CD4-positive, alpha-beta T cell (primary cell): ENCODE data around the gene ZBTB46. TPM values are rescaled to one million over a fixed set of nuclear protein-coding genes. Genes with fewer than 3 reads are reported as not detected.

Experiments
- ATAC-seq: fragments of 200-7000 bp; cut with Tn5 transposase; one replicate; pipeline ENCODE4 v1.10.0; 2022; ENCODE audit warnings: mild to moderate bottlenecking; ENCODE audit not compliant: poor library complexity
- CTCF ChIA-PET: fragments of 350-600 bp; sonication (Branson Sonifier 250); formaldehyde crosslinking; loops from one replicate; lab custom pipeline; 2021; ENCODE audit warnings: antibody characterized with exemption, inconsistent platforms; lab: Charles Lee
- POLR2A ChIA-PET: fragments of 350-600 bp; sonication (Branson Sonifier 250); formaldehyde crosslinking; loops from one replicate; lab custom pipeline; 2021; ENCODE audit warnings: antibody characterized with exemption, inconsistent platforms; lab: Charles Lee
- DNase-seq, 14 experiments: peaks; one replicate each; pipeline ENCODE4 v3.0.0-alpha.2; 2013 to 2020; ENCODE audit warnings: mixed read lengths in 2 of 14
- H3K27ac ChIP-seq, 2 donors: one replicate each; pipeline versions ENCODE4 v1.5.1 to v1.7.0; 2013; ENCODE audit warnings: low read length in 2 of 2, low read depth in 1 of 2, mild to moderate bottlenecking in 1 of 2
- H3K27me3 ChIP-seq, 2 experiments: 1 replicate in 1 of 2; 2 replicates in 1 of 2; pipeline versions ENCODE4 v1.6.1 to v1.7.0; 2013; ENCODE audit warnings: low read length in 2 of 2, control low read depth in 1 of 2, mild to moderate bottlenecking in 1 of 2, moderate library complexity in 1 of 2; ENCODE audit not compliant: insufficient read depth in 2 of 2, control insufficient read depth in 1 of 2
- H3K36me3 ChIP-seq: one replicate; pipeline ENCODE4 v1.6.1; 2013; ENCODE audit warnings: low read length, control low read depth; ENCODE audit not compliant: insufficient read depth
- H3K4me1 ChIP-seq: one replicate; pipeline ENCODE4 v1.6.1; 2013; ENCODE audit warnings: low read length, control low read depth; ENCODE audit not compliant: insufficient read depth
- H3K4me3 ChIP-seq: one replicate; pipeline ENCODE4 v1.5.1; 2013; ENCODE audit warnings: mild to moderate bottlenecking, low read length, moderate library complexity
- H3K9me3 ChIP-seq, 2 experiments: 1 replicate in 1 of 2; 2 replicates in 1 of 2; pipeline versions ENCODE4 v1.6.1 to v1.7.0; 2013; ENCODE audit warnings: low read length in 2 of 2, mild to moderate bottlenecking in 2 of 2, control low read depth in 1 of 2, moderate library complexity in 1 of 2; ENCODE audit not compliant: control insufficient read depth in 1 of 2, insufficient read depth in 1 of 2
- H3K27ac Mint-ChIP-seq: one replicate; pipeline ENCODE4 v1.8.0; 2020; ENCODE audit warnings: mixed read lengths
- H3K27me3 Mint-ChIP-seq: one replicate; pipeline ENCODE4 v1.8.0; 2021; ENCODE audit warnings: mixed read lengths
- H3K36me3 Mint-ChIP-seq: one replicate; pipeline ENCODE4 v1.8.0; 2021; ENCODE audit warnings: low read depth, mixed read lengths
- H3K4me1 Mint-ChIP-seq: one replicate; pipeline ENCODE4 v1.8.0; 2021; ENCODE audit warnings: low read depth, mixed read lengths
- H3K4me3 Mint-ChIP-seq: one replicate; pipeline ENCODE4 v1.8.0; 2020; ENCODE audit warnings: mild to moderate bottlenecking, mixed read lengths
- H3K9me3 Mint-ChIP-seq: one replicate; pipeline ENCODE4 v1.8.0; 2020; ENCODE audit warnings: mixed read lengths
- CTCF ChIP-seq: fragments of 200-600 bp; IDR thresholded peaks from one replicate; pipeline ENCODE4 v1.8.0; 2022; ENCODE audit warnings: antibody characterized with exemption, mild to moderate bottlenecking
- intact Hi-C, 2 experiments: fragments of 100-400 bp; cut with DNase I in 1 of 2; cut with micrococcal nuclease in 1 of 2; formaldehyde crosslinking; loops; one replicate each; pipeline versions ENCODE4 v1.15.1 to v1.9.0; 2023 to 2025; cut with DNase I, micrococcal nuclease
- total RNA-seq, 174 experiments: library from RNA in 2 of 174; stranded (reverse) in 2 of 174; gene quantifications; one replicate each; pipeline ENCODE4 v1.2.3 and lab custom pipeline; 2021 to 2026

Gene ZBTB46
- total RNA-seq, 2 experiments from 2014 or later: 0.08 to 0.34 TPM

- Mint-ChIP-seq H3K36me3 (no peaks in the 10 kb centered on the region), H3K9me3 (no peaks in the 10 kb centered on the region), H3K27ac (no peak overlapping the region), H3K4me1 (peaks cover 5% of the 10 kb centered on the region), H3K27me3 (peaks cover 42% of the 10 kb centered on the region), H3K4me3 (no peak overlapping the region)
- ATAC-seq (no peak), DNase-seq (no peak)
- intact Hi-C loops: no loop called here
- H3K9me3 ChIP-seq: peaks cover 0 to 26% of the 10 kb centered on the region in 2 experiments
- H3K27me3 ChIP-seq: peaks cover 30 to 34% of the 10 kb centered on the region in 2 experiments
- no peak overlapping the region for H3K27ac ChIP-seq
- H3K4me3 ChIP-seq: no peak overlapping the region
- TF ChIP-seq CTCF: no peak
- CTCF ChIA-PET: no interaction called here
- POLR2A ChIA-PET: no interaction called here
- H3K36me3 ChIP-seq: no peaks in the 10 kb centered on the region
- peaks cover 18% of the 10 kb centered on the region for H3K4me1 ChIP-seq
Measured at GRCh38 chr20:63840405-63840828, 9.4 kb upstream of the ZBTB46 start.

GRCh38 chr20:63839620-63840019 is 8.6 kb upstream of the ZBTB46 start:
- Histone ChIP-seq H3K27me3 (peaks cover 22 to 26% of the 10 kb centered on the region in 2 experiments), H3K4me3 (no peak overlapping the region), H3K36me3 (no peaks in the 10 kb centered on the region), H3K4me1 (peaks cover 12% of the 10 kb centered on the region), H3K27ac (no peak overlapping the region), H3K9me3 (peaks cover 0 to 18% of the 10 kb centered on the region in 2 experiments)
- no peak for DNase-seq
- TF ChIP-seq CTCF: no peak
- H3K27ac Mint-ChIP-seq: no peak overlapping the region
- ChIA-PET CTCF (no interaction called here), POLR2A (no interaction called here)
- intact Hi-C loops: no loop called here
- H3K9me3 Mint-ChIP-seq: no peaks in the 10 kb centered on the region
- no peak overlapping the region for H3K4me3 Mint-ChIP-seq
- H3K27me3 Mint-ChIP-seq: peaks cover 35% of the 10 kb centered on the region
- H3K4me1 Mint-ChIP-seq: peaks cover 1% of the 10 kb centered on the region
- ATAC-seq: no peak
- H3K36me3 Mint-ChIP-seq: no peaks in the 10 kb centered on the region

GRCh38 chr20:63837479-63837878 is 6.4 kb upstream of the ZBTB46 start:
- ATAC-seq: no peak
- no peak for DNase-seq
- H3K27ac ChIP-seq: no peak overlapping the region
- ChIA-PET CTCF (no interaction called here), POLR2A (interaction anchor here (1.2 kb wide), 1 partner anchor 27 kb away, joined by 4 read pairs; the partner anchor contains the start of gene TPD52L2)
- H3K4me1 ChIP-seq: no peaks in the 10 kb centered on the region
- H3K9me3 ChIP-seq: peaks cover 0 to 5% of the 10 kb centered on the region in 2 experiments
- H3K36me3 ChIP-seq: no peaks in the 10 kb centered on the region
- TF ChIP-seq CTCF: no peak
- Mint-ChIP-seq H3K27me3 (peaks cover 28% of the 10 kb centered on the region), H3K27ac (no peak overlapping the region), H3K9me3 (no peaks in the 10 kb centered on the region), H3K4me1 (no peaks in the 10 kb centered on the region), H3K4me3 (no peak overlapping the region), H3K36me3 (no peaks in the 10 kb centered on the region)
- H3K27me3 ChIP-seq: peaks cover 5% of the 10 kb centered on the region in 2 experiments
- intact Hi-C loops: no loop called here
- no peak overlapping the region for H3K4me3 ChIP-seq
